OCI-LY3 (cell line): ENCODE measurements around the gene SLC7A6OS.

Experiments
- H2AFZ ChIP-seq: fragments of 200-600, 300-600 bp; shearing (Covaris generic); 2 replicates; pipeline ENCODE4 v1.6.0; 2014; ENCODE audit warnings: antibody characterized with exemption, low read depth, low read length
- H3K27ac ChIP-seq: fragments of 200-600, 300-600 bp; sonication (generic); 2 replicates; pipeline ENCODE4 v1.5.1; 2014; ENCODE audit warnings: mild to moderate bottlenecking, low read length, moderate library complexity, mixed read lengths
- H3K27me3 ChIP-seq: fragments of 200-600, 300-600 bp; sonication (generic); 2 replicates; pipeline ENCODE4 v1.6.1; 2014; ENCODE audit warnings: low read depth, low read length, mixed read lengths
- H3K36me3 ChIP-seq: fragments of 200-600, 300-600 bp; sonication (generic); replicated peaks from 2 replicates; pipeline ENCODE3; 2014; ENCODE audit warnings: low read depth, low read length, mixed read lengths
- H3K4me1 ChIP-seq: fragments of 300-600, 200-600 bp; sonication (generic); 2 replicates; pipeline ENCODE4 v1.6.1; 2014; ENCODE audit warnings: low read length, mixed read lengths
- H3K4me2 ChIP-seq: fragments of 200-600, 300-600 bp; sonication (generic); 2 replicates; pipeline ENCODE4 v1.6.1; 2014; ENCODE audit warnings: low read length, mixed read lengths
- H3K4me3 ChIP-seq: fragments of 300-600, 200-600 bp; sonication (generic); 2 replicates; pipeline ENCODE4 v1.5.1; 2014; ENCODE audit warnings: antibody characterized with exemption, mild to moderate bottlenecking, low read length, moderate library complexity
- H3K79me2 ChIP-seq: fragments of 300-600, 200-600 bp; shearing (Covaris generic); 2 replicates; pipeline ENCODE4 v1.6.1; 2014; ENCODE audit warnings: mild to moderate bottlenecking, low read length, mixed read lengths
- H3K9ac ChIP-seq: fragments of 300-600, 200-600 bp; shearing (Covaris generic); 2 replicates; pipeline ENCODE4 v1.6.0; 2014; ENCODE audit warnings: mild to moderate bottlenecking, low read length, moderate library complexity
- H3K9me3 ChIP-seq: fragments of 200-600, 300-600 bp; shearing (Covaris generic); 2 replicates; pipeline ENCODE4 v1.6.1; 2014; ENCODE audit warnings: low read length, mixed read lengths; ENCODE audit not compliant: insufficient read depth
- H4K20me1 ChIP-seq: fragments of 200-600, 300-600 bp; sonication (generic); 2 replicates; pipeline ENCODE4 v1.6.1; 2016; ENCODE audit warnings: low read length, mixed read lengths; ENCODE audit not compliant: insufficient read depth
- CTCF ChIP-seq: fragments of 200-600, 300-600 bp; sonication (generic); IDR thresholded peaks from 2 replicates; pipeline ENCODE4 v1.5.1; 2014; ENCODE audit warnings: antibody characterized with exemption, low read length, low read depth
- EZH2phosphoT487 ChIP-seq: fragments of 200-600 bp; shearing (Covaris generic); IDR thresholded peaks from 2 replicates; pipeline ENCODE4 v1.6.1; 2018; ENCODE audit warnings: antibody characterized with exemption, mixed run types, low read depth

Gene SLC7A6OS

GRCh38 chr16:68273459-68273858, 37.3 kb downstream of the SLC7A6OS start:
- H3K4me2 ChIP-seq = no peak overlapping the region

GRCh38 chr16:68272507-68273209, 38.1 kb downstream of the SLC7A6OS start:
- no peak overlapping the region for H3K9ac ChIP-seq
- no peak overlapping the region for H3K27ac ChIP-seq
- TF ChIP-seq EZH2phosphoT487 (no peak), CTCF (no peak)

More at GRCh38 chr16:68273459-68273858, 37.3 kb downstream of the SLC7A6OS start:
- no peak for TF ChIP-seq EZH2phosphoT487
- no peak for TF ChIP-seq CTCF
- Histone ChIP-seq H3K4me3 (no peak overlapping the region), H3K27me3 (no peaks in the 10 kb centered on the region), H3K9ac (no peak overlapping the region), H3K9me3 (no peaks in the 10 kb centered on the region), H2AFZ (no peak overlapping the region), H3K4me1 (peaks cover 35% of the 10 kb centered on the region), H3K79me2 (peaks cover 54% of the 10 kb centered on the region), H3K36me3 (peaks cover 20% of the 10 kb centered on the region), H4K20me1 (peaks cover 28% of the 10 kb centered on the region), H3K27ac (no peak overlapping the region)

GRCh38 chr16:68270353-68270752, 40.4 kb downstream of the SLC7A6OS start:
- Histone ChIP-seq H3K27me3 (no peaks in the 10 kb centered on the region), H2AFZ (no peak overlapping the region), H3K4me3 (no peak overlapping the region), H3K9me3 (no peaks in the 10 kb centered on the region), H4K20me1 (peaks cover 23% of the 10 kb centered on the region), H3K9ac (no peak overlapping the region), H3K4me1 (peaks cover 28% of the 10 kb centered on the region), H3K79me2 (peaks cover 82% of the 10 kb centered on the region), H3K4me2 (no peak overlapping the region), H3K27ac (no peak overlapping the region), H3K36me3 (peaks cover 20% of the 10 kb centered on the region)
- TF ChIP-seq EZH2phosphoT487 (no peak), CTCF (no peak)

More at GRCh38 chr16:68272507-68273209, 38.1 kb downstream of the SLC7A6OS start:
- Histone ChIP-seq H3K9me3 (no peaks in the 10 kb centered on the region), H3K27me3 (no peaks in the 10 kb centered on the region), H4K20me1 (peaks cover 28% of the 10 kb centered on the region), H3K4me3 (no peak overlapping the region), H3K79me2 (peaks cover 62% of the 10 kb centered on the region), H3K36me3 (peaks cover 20% of the 10 kb centered on the region), H3K4me2 (no peak overlapping the region), H3K4me1 (peaks cover 35% of the 10 kb centered on the region), H2AFZ (no peak overlapping the region)

GRCh38 chr16:68269793-68270192, 41.0 kb downstream of the SLC7A6OS start:
- Histone ChIP-seq H3K36me3 (peaks cover 15% of the 10 kb centered on the region), H3K27ac (no peak overlapping the region), H3K4me2 (no peak overlapping the region), H3K9ac (no peak overlapping the region), H3K4me3 (no peak overlapping the region), H3K4me1 (peaks cover 23% of the 10 kb centered on the region), H3K9me3 (no peaks in the 10 kb centered on the region), H3K27me3 (no peaks in the 10 kb centered on the region), H4K20me1 (peaks cover 20% of the 10 kb centered on the region), H3K79me2 (peaks cover 85% of the 10 kb centered on the region), H2AFZ (no peak overlapping the region)
- TF ChIP-seq CTCF (no peak), EZH2phosphoT487 (no peak)
